Measurements from ENCODE around the gene STT3B. TPM values are rescaled to one million over a fixed set of nuclear protein-coding genes. Genes with fewer than 3 reads are reported as not detected.

The STT3B gene
- total RNA-seq, 4 donors from 2014 or later = 62.4 to 99.3 (median 69.0) TPM

DNA sequence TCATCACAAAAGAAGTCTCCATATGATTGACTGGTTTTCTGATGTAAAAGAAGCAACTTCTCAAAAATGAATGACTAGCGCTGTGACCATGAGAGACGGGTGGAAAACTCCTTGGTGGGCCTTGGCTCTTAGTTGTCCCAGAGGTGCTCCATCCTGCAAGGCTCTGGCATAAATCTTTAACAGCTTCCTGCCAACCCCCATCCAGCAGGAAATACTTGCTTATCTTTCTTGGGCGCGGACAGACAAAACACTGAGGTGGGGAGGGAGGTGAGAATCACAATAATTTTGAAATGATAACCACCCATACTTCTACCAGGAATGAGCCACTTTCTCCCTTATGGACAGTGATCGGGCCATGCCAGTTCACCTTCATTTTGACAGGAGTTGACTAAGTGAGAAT lies 128.6 kb downstream of the STT3B start:
- Histone ChIP-seq H3K36me3 (no peaks in the 10 kb centered on the region), H3K27ac (no peak overlapping the region), H3K4me3 (no peak overlapping the region), H3K27me3 (no peaks in the 10 kb centered on the region), H3K9me3 (no peaks in the 10 kb centered on the region), H3K4me1 (no peaks in the 10 kb centered on the region)
- DNase-seq (no peak), ATAC-seq (no peak)
- intact Hi-C loops (cut with DNase I; ENCODE audit: low total_unique reads) = no loop called here
- in situ Hi-C loops (cut with MboI; ENCODE audit: low sequenced_read_pairs in 4 of 4) = no loop called here
- no peak for TF ChIP-seq POLR2A (IDR thresholded peaks at IDR 0.05)
- TF ChIP-seq, protein P1, sequence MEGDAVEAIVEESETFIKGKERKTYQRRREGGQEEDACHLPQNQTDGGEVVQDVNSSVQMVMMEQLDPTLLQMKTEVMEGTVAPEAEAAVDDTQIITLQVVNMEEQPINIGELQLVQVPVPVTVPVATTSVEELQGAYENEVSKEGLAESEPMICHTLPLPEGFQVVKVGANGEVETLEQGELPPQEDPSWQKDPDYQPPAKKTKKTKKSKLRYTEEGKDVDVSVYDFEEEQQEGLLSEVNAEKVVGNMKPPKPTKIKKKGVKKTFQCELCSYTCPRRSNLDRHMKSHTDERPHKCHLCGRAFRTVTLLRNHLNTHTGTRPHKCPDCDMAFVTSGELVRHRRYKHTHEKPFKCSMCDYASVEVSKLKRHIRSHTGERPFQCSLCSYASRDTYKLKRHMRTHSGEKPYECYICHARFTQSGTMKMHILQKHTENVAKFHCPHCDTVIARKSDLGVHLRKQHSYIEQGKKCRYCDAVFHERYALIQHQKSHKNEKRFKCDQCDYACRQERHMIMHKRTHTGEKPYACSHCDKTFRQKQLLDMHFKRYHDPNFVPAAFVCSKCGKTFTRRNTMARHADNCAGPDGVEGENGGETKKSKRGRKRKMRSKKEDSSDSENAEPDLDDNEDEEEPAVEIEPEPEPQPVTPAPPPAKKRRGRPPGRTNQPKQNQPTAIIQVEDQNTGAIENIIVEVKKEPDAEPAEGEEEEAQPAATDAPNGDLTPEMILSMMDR (IDR thresholded peaks at IDR 0.05 in 4 of 5, conservative IDR thresholded peaks at IDR 0.05 in 1 of 5) = no peak

DNA sequence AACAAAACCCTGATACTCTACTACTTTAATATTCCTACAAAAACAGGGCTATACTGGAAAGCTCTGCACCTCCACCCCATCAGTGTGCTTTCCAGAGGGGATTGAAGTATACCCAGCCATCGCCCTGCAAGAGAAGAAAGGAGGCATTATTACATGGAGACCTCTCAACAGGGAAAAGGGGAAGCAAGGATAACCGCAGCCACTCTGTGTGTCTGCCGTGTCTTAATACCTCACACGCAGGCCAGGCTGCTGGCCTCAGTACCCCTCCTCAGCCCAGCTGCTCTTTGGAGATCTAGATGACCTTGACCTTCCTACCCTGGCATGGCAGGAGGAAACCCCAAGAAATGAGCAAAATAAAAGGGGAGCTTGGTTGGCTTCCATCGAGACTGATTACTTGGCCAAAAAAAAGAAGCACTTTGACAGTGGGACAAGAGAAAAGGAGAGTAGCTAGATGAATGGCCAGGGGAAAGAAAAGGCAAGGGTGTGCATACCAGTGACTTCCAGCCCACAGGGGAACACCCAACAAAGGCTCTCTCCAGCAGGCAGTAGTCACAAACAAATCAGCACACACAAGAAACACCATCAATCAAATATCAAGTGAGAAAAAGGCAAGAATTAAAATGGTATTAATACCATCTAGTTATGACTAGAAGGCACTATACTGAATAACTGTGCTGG lies 129.4 kb downstream of the STT3B start:
- intact Hi-C loops (cut with DNase I; ENCODE audit: low total_unique reads) = no loop called here

DNA sequence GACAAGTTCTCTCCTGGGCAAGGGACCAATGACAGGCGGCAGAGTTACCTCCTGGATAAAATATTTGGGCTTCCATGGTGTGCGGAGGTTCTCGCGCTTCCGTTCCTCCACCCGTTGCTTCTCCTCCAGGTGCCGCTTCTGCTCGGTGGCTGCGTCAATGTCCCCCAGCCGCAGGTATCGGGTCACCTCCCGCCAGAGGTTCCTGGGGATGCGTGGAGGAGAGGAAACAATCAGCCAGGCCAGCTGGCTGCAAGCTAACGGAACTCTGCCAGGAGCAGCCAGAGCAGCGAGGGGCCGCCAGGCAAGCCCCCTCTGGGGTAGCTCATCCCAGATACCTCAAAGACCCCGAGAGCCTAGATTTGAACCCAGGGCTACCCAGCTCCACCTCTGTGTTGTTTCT lies 131.3 kb downstream of the STT3B start:
- no peak for TF ChIP-seq POLR2A (IDR thresholded peaks at IDR 0.05)
- TF ChIP-seq, protein P1 (IDR thresholded peaks at IDR 0.05 in 4 of 5, conservative IDR thresholded peaks at IDR 0.05 in 1 of 5) = no peak
- intact Hi-C loops (cut with DNase I; ENCODE audit: low total_unique reads) (no loop called here), in situ Hi-C loops (cut with MboI; ENCODE audit: low sequenced_read_pairs in 4 of 4) (no loop called here)
- H3K4me3 ChIP-seq = no peak overlapping the region
- no peaks in the 10 kb centered on the region for H3K9me3 ChIP-seq
- H3K27me3 ChIP-seq = no peaks in the 10 kb centered on the region
- no peaks in the 10 kb centered on the region for H3K36me3 ChIP-seq
- ATAC-seq = no peak
- H3K27ac ChIP-seq = no peak overlapping the region
- H3K4me1 ChIP-seq = no peaks in the 10 kb centered on the region
- no peak for DNase-seq

More for the DNA sequence above, 129.4 kb downstream of the STT3B start:
- no peak for TF ChIP-seq POLR2A (IDR thresholded peaks at IDR 0.05)
- TF ChIP-seq, protein P1 (IDR thresholded peaks at IDR 0.05 in 4 of 5, conservative IDR thresholded peaks at IDR 0.05 in 1 of 5) = no peak
- no peaks in the 10 kb centered on the region for H3K27me3 ChIP-seq
- H3K27ac ChIP-seq = no peak overlapping the region
- ATAC-seq (no peak), DNase-seq (no peak)
- no peaks in the 10 kb centered on the region for H3K36me3 ChIP-seq
- no peaks in the 10 kb centered on the region for H3K9me3 ChIP-seq
- in situ Hi-C loops (cut with MboI; ENCODE audit: low sequenced_read_pairs in 4 of 4) = no loop called here
- no peaks in the 10 kb centered on the region for H3K4me1 ChIP-seq
- H3K4me3 ChIP-seq = no peak overlapping the region

DNA sequence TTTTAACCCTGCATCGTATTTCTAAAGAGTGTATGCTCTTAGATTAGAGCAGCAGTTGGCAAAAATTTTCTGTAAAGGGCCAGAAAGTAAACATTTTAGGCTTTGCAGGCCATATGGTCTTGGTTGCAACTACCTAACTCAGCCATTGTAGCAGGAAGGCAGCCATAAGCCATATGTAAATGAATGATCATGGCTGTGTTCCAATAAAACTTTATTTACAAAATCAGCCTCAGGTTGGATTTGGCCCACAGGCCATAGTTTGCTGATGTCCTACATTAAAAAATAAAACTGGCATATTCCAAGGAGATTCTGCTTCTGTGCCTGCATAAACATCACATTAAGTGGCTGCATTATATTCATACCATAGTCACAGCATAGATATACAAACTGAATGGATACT lies 134.9 kb downstream of the STT3B start:
- H3K27me3 ChIP-seq = no peaks in the 10 kb centered on the region

More for the DNA sequence above, 134.9 kb downstream of the STT3B start:
- in situ Hi-C loops (cut with MboI; ENCODE audit: low sequenced_read_pairs in 4 of 4) (no loop called here), intact Hi-C loops (cut with DNase I; ENCODE audit: low total_unique reads) (no loop called here)
- no peaks in the 10 kb centered on the region for H3K9me3 ChIP-seq
- no peaks in the 10 kb centered on the region for H3K36me3 ChIP-seq
- H3K4me1 ChIP-seq = no peaks in the 10 kb centered on the region
- DNase-seq = no peak
- TF ChIP-seq POLR2A (IDR thresholded peaks at IDR 0.05) = no peak
- TF ChIP-seq, protein P1 (IDR thresholded peaks at IDR 0.05 in 4 of 5, conservative IDR thresholded peaks at IDR 0.05 in 1 of 5) = no peak
- no peak for ATAC-seq
- H3K4me3 ChIP-seq = no peak overlapping the region
- H3K27ac ChIP-seq = no peak overlapping the region
